K562 (cell line): Measurements from ENCODE around the gene CCL8. TPM values are rescaled to one million over a fixed set of nuclear protein-coding genes. Genes with fewer than 3 reads are reported as not detected.

Experiments used
- ATAC-seq: fragments of 200-7000 bp; cut with Tn5 transposase; 3 replicates; pipeline ENCODE4 v1.9.1; 2020; ENCODE audit warnings: moderate library complexity
- BruUV-seq: library from RNA; stranded (reverse); fragments of 400-500 nt; replicated peaks from 2 replicates; lab custom pipeline; 2021; lab: Mats Ljungman, UMichigan
- CTCF ChIA-PET: fragments of 300-600 bp; formaldehyde crosslinking; extraction: SDS; loops from one replicate; lab custom pipeline; 2021; ENCODE audit warnings: low intra/inter-chr PET ratio; lab: Yijun Ruan, JAX
- POLR2A ChIA-PET: fragments of 300-600, 350-650 bp; sonication (Branson Sonifier 250); formaldehyde crosslinking; extraction: SDS; loops from one replicate; lab custom pipeline; 2021; ENCODE audit warnings: antibody characterized with exemption, inconsistent platforms; lab: Yijun Ruan, JAX
- DNase-seq, 4 experiments: peaks; one replicate each; pipeline versions ENCODE4 v3.0.0 to v3.0.0-alpha.2; 2011 to 2018; ENCODE audit warnings: low spot score in 3 of 4, mixed read lengths in 3 of 4; ENCODE audit errors: extremely low read depth in 1 of 4
- FAIRE-seq: peaks from 2 replicates; lab custom pipeline; 2011; peaks lifted over from hg19 to GRCh38; lab: Jason Lieb, UNC
- H2AFZ ChIP-seq: 2 replicates; pipeline ENCODE4 v1.6.0; 2011; ENCODE audit warnings: low read depth, low read length, control low read depth, inconsistent platforms
- H3K27ac ChIP-seq: fragments of 200-600 bp; 3 replicates; pipeline ENCODE4 v1.8.0; 2011; ENCODE audit warnings: low read depth, mild to moderate bottlenecking, control low read depth, inconsistent platforms, low read length, moderate library complexity, mixed read lengths; ENCODE audit errors: extremely low read depth
- H3K27me3 ChIP-seq, 2 experiments: fragments of 300-600 bp in 1 of 2; 2 replicates in 1 of 2; 3 replicates in 1 of 2; pipeline versions ENCODE4 v1.6.0 to v1.8.0; 2011; ENCODE audit warnings: inconsistent platforms in 2 of 2, low read length in 2 of 2, mild to moderate bottlenecking in 1 of 2, mixed read lengths in 1 of 2, moderate library complexity in 1 of 2; ENCODE audit not compliant: control insufficient read depth in 2 of 2, insufficient read depth in 2 of 2
- H3K36me3 ChIP-seq: fragments of 300-600 bp; 3 replicates; pipeline ENCODE4 v1.8.0; 2011; ENCODE audit warnings: mild to moderate bottlenecking, low read length, inconsistent platforms; ENCODE audit not compliant: control insufficient read depth, insufficient read depth
- H3K4me1 ChIP-seq, 2 experiments: fragments of 200-600 bp in 1 of 2; replicated peaks in 1 of 2; 2 replicates in 1 of 2; 3 replicates in 1 of 2; pipeline versions ENCODE4 v1.5.1 to v1.8.0; 2011; ENCODE audit warnings: inconsistent platforms in 2 of 2, low read length in 2 of 2, mild to moderate bottlenecking in 1 of 2, mixed read lengths in 1 of 2, moderate library complexity in 1 of 2; ENCODE audit not compliant: control insufficient read depth in 2 of 2, insufficient read depth in 2 of 2
- H3K4me2 ChIP-seq: 2 replicates; pipeline ENCODE4 v1.6.1; 2011; ENCODE audit warnings: low read length, control low read depth, inconsistent platforms, mixed read lengths; ENCODE audit not compliant: insufficient read depth
- H3K4me3 ChIP-seq: fragments of 200-600 bp; sonication (generic), shearing (Covaris generic); 2 replicates; pipeline ENCODE4 v1.5.1; 2016; ENCODE audit warnings: control low read depth, inconsistent platforms
- H3K79me2 ChIP-seq: fragments of 200-600 bp; 3 replicates; pipeline ENCODE4 v1.8.0; 2011; ENCODE audit warnings: low read length, inconsistent platforms; ENCODE audit not compliant: control insufficient read depth, insufficient read depth
- H3K9ac ChIP-seq, 2 experiments: 2 replicates each; pipeline versions ENCODE4 v1.6.0 to v1.6.1; 2011; ENCODE audit warnings: low read depth in 2 of 2, low read length in 2 of 2, control low read depth in 1 of 2, inconsistent platforms in 1 of 2, mild to moderate bottlenecking in 1 of 2, mixed read lengths in 1 of 2; ENCODE audit not compliant: insufficient read depth in 1 of 2
- H3K9me1 ChIP-seq: one replicate; pipeline ENCODE4 v1.6.0; 2011; ENCODE audit warnings: inconsistent platforms, mild to moderate bottlenecking, low read length, moderate library complexity; ENCODE audit not compliant: control insufficient read depth, insufficient read depth
- H3K9me3 ChIP-seq: replicated peaks from 2 replicates; pipeline ENCODE4 v1.5.1; 2011; ENCODE audit warnings: low read depth, low read length, inconsistent platforms; ENCODE audit not compliant: control insufficient read depth, insufficient read depth
- H4K20me1 ChIP-seq: replicated peaks from 2 replicates; pipeline ENCODE4 v1.6.1; 2011; ENCODE audit warnings: low read length, inconsistent platforms, mixed read lengths; ENCODE audit not compliant: control insufficient read depth, insufficient read depth
- REST ChIP-seq, 2 experiments: fragments of 450-650 bp; formaldehyde crosslinking in 1 of 2; IDR thresholded peaks; 2 replicates each; pipeline versions ENCODE4 v1.4.0 to v1.6.1; 2014 to 2020; ENCODE audit warnings: mild to moderate bottlenecking in 2 of 2, borderline replicate concordance in 1 of 2, low read depth in 1 of 2
- YBX1 ChIP-seq: fragments of 450-650 bp; IDR thresholded peaks from 2 replicates; pipeline ENCODE4 v1.7.1; 2016; ENCODE audit warnings: mild to moderate bottlenecking
- WGBS: fragments of 100-300 bp; shearing (Covaris generic); methylation state at CpG from one replicate; pipeline ENCODE4 v1.1.6; 2016; ENCODE audit warnings: low coverage, mixed read lengths; ENCODE audit not compliant: insufficient coverage; ENCODE audit errors: missing lambda C conversion rate; 5-methylcytosine and 5-hydroxymethylcytosine counted together
- in situ Hi-C: fragments of 300-500 bp; cut with MboI; formaldehyde crosslinking; loops from 4 replicates; pipeline ENCODE4 v1.15.0; 2018; ENCODE audit warnings: inconsistent platforms, mixed read lengths
- intact Hi-C: fragments of 100-400 bp; cut with micrococcal nuclease; formaldehyde crosslinking; loops from 2 replicates; pipeline ENCODE4 v1.14.2; 2022
- polyA plus RNA-seq, 8 experiments: library from polyadenylated mRNA; depleted of rRNA in 4 of 8; stranded (reverse) in 5 of 8; unstranded in 3 of 8; fragments of >200 nt; fragmentation: Nextera tagmentation in 2 of 8; fragmentation: Illumina TruSeq in 1 of 8; extraction: Ambion mirVana in 2 of 8; extraction: Trizol in 1 of 8; gene quantifications; 2 replicates each; pipeline versions ENCODE4 v1.2.1 to v1.2.3, GENCODE V29; 2011 to 2014; ENCODE audit warnings: inconsistent platforms in 1 of 8, missing spikeins in 1 of 8
- total RNA-seq, 7 experiments: library from RNA; depleted of rRNA in 6 of 7; stranded (reverse); fragments of >200 nt in 6 of 7; fragmentation: Illumina TruSeq in 2 of 7; extraction: Trizol in 2 of 7; gene quantifications; 2 replicates each; pipeline versions ENCODE4 v1.2.1 to v1.2.3, GENCODE V29; 2011 to 2021; ENCODE audit warnings: low replicate concordance in 1 of 7

Gene CCL8
- total and polyA plus RNA-seq, 9 of the 15 experiments (the other 6 are each of a cell fraction or from before 2014, with no cell fraction given): 0.06 TPM; not detected in 8

- no TSS peak for BruUV-seq
- Histone ChIP-seq H3K9me1 (no peaks in the 10 kb centered on the region), H3K79me2 (no peaks in the 10 kb centered on the region), H2AFZ (no peak overlapping the region), H3K9ac (no peak overlapping the region), H3K4me1 (no peaks in the 10 kb centered on the region), H4K20me1 (no peaks in the 10 kb centered on the region; the same call in 1 of the 2 replicates), H3K9me3 (no peaks in the 10 kb centered on the region), H3K36me3 (no peaks in the 10 kb centered on the region), H3K4me2 (no peak overlapping the region), H3K27ac (no peak overlapping the region), H3K27me3 (no peaks in the 10 kb centered on the region; a peak in 2 of 5 replicates), H3K4me3 (no peak overlapping the region)
- intact Hi-C loops (no loop called here), in situ Hi-C loops (no loop called here)
- no peak for FAIRE-seq
- TF ChIP-seq YBX1: no peak
- peak; percentile 68 for TF ChIP-seq REST (IDR thresholded peaks at IDR 0.05; ENCODE audit: borderline replicate concordance)
- TF ChIP-seq REST (CRISPR knock-in tag; IDR thresholded peaks at IDR 0.05; ENCODE audit: low read depth): no peak
- ChIA-PET POLR2A (interaction anchor here (0.6 kb wide), 1 partner anchor 43 kb away, joined by 3 read pairs; no protein-coding TSS in a partner anchor), CTCF (no interaction called here)
- no peak for ATAC-seq
- WGBS: 16% methylated on average over 6 of the region's 6 CpGs
- no peak for DNase-seq
These were observed 27.4 kb upstream of the CCL8 start for GRCh38 chr17:34291721-34292348.
